ENCODE measurements around the gene WRAP53. TPM values are rescaled to one million over a fixed set of nuclear protein-coding genes. Genes with fewer than 3 reads are reported as not detected.

The WRAP53 gene
- polyA plus RNA-seq, 1 experiment, result 4.1 TPM

DNA sequence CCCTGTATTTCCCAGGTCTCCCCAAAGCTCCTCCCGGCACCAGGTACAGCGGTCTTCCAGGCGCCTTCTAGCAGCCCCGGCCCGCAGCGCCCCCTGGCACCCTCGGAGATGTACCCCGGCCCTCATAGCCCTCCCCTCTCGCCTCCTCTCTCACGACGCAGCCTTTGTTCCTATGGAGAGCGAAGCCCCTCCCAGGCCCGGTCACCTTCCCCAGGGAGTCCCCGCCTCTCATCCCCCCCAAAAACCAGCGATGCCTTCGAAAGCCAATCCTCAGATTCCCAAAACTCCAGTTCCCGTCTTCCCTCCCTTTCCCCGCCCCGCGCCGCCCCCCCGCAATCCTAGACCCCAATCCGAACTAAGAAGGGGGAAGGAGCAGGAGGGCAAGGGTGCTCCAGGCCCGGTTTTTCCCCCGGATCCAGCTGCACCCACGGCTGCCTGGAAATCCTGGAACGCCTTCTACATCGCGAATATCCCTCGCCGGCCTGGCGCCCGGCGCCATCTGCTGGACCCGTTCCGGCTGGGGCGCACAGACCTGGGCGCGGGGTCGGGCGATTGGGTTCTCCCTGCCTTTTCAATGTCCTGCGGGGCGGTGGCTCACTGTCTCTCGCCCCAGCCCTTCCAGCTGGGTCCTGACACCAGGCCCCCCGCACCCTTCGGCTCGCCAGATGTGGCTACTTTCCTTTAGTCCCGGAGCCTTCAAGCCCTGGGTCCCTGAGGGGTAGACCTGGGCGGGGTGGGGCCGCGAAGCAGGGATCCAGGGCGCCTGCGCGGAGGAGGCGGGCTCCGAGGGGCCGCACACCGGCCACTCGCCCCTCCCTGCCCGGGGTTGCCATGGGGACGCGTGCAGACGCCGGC is 28.9 kb downstream of the WRAP53 start, which contains the start of gene DNAH2:
DNAH2 (plus strand) TSS at position 844 of the 855 bp plus-strand sequence. CDS start 1,991 bp downstream, outside the sequence.
- H3K27me3 ChIP-seq (ENCODE audit: control insufficient read depth, insufficient read depth, low read length), result peaks cover 50% of the 10 kb centered on the region
- TF ChIP-seq, protein P1, sequence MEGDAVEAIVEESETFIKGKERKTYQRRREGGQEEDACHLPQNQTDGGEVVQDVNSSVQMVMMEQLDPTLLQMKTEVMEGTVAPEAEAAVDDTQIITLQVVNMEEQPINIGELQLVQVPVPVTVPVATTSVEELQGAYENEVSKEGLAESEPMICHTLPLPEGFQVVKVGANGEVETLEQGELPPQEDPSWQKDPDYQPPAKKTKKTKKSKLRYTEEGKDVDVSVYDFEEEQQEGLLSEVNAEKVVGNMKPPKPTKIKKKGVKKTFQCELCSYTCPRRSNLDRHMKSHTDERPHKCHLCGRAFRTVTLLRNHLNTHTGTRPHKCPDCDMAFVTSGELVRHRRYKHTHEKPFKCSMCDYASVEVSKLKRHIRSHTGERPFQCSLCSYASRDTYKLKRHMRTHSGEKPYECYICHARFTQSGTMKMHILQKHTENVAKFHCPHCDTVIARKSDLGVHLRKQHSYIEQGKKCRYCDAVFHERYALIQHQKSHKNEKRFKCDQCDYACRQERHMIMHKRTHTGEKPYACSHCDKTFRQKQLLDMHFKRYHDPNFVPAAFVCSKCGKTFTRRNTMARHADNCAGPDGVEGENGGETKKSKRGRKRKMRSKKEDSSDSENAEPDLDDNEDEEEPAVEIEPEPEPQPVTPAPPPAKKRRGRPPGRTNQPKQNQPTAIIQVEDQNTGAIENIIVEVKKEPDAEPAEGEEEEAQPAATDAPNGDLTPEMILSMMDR (IDR thresholded peaks at IDR 0.05; ENCODE audit: low read depth, low read length), result peak; percentile 45
- POLR2A ChIA-PET, result interaction anchor here (0.6 to 1.0 kb wide), 3 partner anchors 12 to 444 kb away, joined by 4 to 10 read pairs (median 5); partner anchors contain the start of gene EFNB3
- CTCF ChIA-PET, result interaction anchor here (0.6 to 1.4 kb wide), 11 partner anchors 8 to 502 kb away, joined by 3 to 7 read pairs (median 4); partner anchors contain the start of genes TP53 and WRAP53
- peak; percentile 82 for DNase-seq (ENCODE audit: low read depth, low spot score)
- peak within 1 kb of the TSS; percentile 74 for H3K4me3 ChIP-seq (ENCODE audit: low read depth, low read length)
- peak within 1 kb of the TSS; percentile 11 for H3K27ac ChIP-seq (ENCODE audit: low read depth, low read length)
- no peaks in the 10 kb centered on the region for H3K9me3 ChIP-seq (ENCODE audit: control insufficient read depth, insufficient read depth, low read length)

DNA sequence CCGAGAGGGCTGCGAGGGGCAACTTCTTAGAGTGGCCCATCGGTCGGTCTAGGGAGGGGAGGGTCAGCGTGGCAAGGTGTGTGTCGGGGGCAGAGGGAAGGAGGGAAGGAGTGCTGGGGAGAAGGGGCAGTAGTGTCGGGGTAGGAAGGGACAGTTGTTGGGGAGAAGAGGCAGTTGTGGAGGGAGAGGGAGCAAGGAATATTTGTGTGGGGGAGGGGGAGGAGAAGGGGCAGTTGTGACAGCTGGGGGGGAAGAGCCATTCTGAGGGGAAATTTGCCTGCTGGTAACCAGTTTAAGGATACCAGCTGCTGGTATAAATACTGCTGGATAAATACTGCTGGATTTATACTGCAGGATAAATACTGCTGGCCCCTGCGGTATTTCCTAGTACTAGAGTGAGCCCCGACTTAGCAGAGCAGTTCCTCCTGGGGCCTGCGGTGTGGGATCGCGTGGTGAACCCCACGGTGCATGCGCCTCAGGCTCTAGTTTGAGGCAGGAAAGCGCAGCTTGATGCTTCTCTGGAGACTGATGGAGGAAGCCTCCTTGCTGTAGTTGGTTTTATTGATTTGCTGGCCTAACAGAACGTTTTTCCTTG is 29.6 kb downstream of the WRAP53 start:
- H3K27ac ChIP-seq (ENCODE audit: low read depth, low read length), result no peak overlapping the region
- ChIA-PET POLR2A (interaction anchor here (0.6 to 1.0 kb wide), 2 partner anchors 13 to 443 kb away, joined by 4 to 10 read pairs; partner anchors contain the start of gene EFNB3), CTCF (interaction anchor here (0.7 kb wide), 4 partner anchors 10 to 502 kb away, joined by 3 to 7 read pairs (median 4); no protein-coding TSS in a partner anchor)
- TF ChIP-seq, protein P1 (IDR thresholded peaks at IDR 0.05; ENCODE audit: low read depth, low read length), result no peak
- H3K27me3 ChIP-seq (ENCODE audit: control insufficient read depth, insufficient read depth, low read length), result peaks cover 43% of the 10 kb centered on the region
- peak overlapping the region; percentile 74 for H3K4me3 ChIP-seq (ENCODE audit: low read depth, low read length)
- no peaks in the 10 kb centered on the region for H3K9me3 ChIP-seq (ENCODE audit: control insufficient read depth, insufficient read depth, low read length)
- no peak for DNase-seq (ENCODE audit: low read depth, low spot score)

DNA sequence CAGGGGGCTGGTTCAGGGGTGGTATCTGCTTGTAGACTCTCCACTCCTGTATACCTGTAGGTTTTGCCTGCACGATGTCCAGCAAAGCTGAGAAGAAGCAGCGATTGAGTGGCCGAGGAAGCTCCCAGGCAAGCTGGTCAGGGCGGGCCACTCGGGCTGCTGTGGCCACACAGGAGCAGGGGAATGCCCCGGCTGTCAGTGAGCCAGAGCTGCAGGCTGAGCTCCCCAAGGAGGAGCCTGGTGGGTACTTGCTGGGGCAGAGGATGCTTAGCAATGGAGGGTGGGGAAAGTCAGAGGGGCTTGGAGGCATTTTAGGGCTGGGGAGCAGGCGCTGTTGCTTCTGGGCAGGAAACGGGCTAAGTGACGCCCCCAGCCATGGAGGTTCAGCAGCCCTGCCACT is 31.4 kb downstream of the WRAP53 start:
- Histone ChIP-seq H3K9me3 (ENCODE audit: control insufficient read depth, insufficient read depth, low read length) (no peaks in the 10 kb centered on the region), H3K27ac (ENCODE audit: low read depth, low read length) (no peak overlapping the region), H3K27me3 (ENCODE audit: control insufficient read depth, insufficient read depth, low read length) (peaks cover 38% of the 10 kb centered on the region), H3K4me3 (ENCODE audit: low read depth, low read length) (no peak overlapping the region)
- TF ChIP-seq, protein P1 (IDR thresholded peaks at IDR 0.05; ENCODE audit: low read depth, low read length), result no peak
- POLR2A ChIA-PET, result no interaction called here
- no peak for DNase-seq (ENCODE audit: low read depth, low spot score)
- CTCF ChIA-PET, result no interaction called here

DNA sequence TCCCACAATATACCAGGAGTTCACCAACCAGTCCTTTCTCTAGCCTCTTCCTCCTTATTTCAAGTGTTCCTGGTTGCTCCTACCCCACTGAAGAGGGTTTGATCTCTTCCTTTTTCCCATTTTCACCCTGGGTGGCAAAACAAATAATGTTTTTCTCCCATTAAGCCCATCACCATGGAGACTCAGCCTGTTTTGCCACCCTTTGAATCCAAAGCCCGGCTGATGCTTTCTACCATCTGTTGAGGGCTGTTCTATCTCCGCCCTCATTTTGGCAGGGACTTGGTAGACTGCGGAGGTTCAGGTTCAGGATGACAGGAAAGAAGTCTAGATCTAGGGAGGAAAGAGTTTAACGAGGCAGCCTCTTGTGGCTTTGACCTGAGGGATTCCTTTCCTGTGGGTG is 31.8 kb downstream of the WRAP53 start:
- POLR2A ChIA-PET, result no interaction called here
- CTCF ChIA-PET, result interaction anchor here (1.0 kb wide), 1 partner anchor 10 kb away, joined by 3 read pairs; no protein-coding TSS in a partner anchor
- H3K9me3 ChIP-seq (ENCODE audit: control insufficient read depth, insufficient read depth, low read length), result no peaks in the 10 kb centered on the region

More for the DNA sequence above, 31.8 kb downstream of the WRAP53 start:
- Histone ChIP-seq H3K4me3 (ENCODE audit: low read depth, low read length) (no peak overlapping the region), H3K27ac (ENCODE audit: low read depth, low read length) (no peak overlapping the region), H3K27me3 (ENCODE audit: control insufficient read depth, insufficient read depth, low read length) (peaks cover 33% of the 10 kb centered on the region)
- no peak for DNase-seq (ENCODE audit: low read depth, low spot score)
- TF ChIP-seq, protein P1 (IDR thresholded peaks at IDR 0.05; ENCODE audit: low read depth, low read length), result no peak
